ENCODE measurements around the gene KRTAP9-6. TPM values are rescaled to one million over a fixed set of nuclear protein-coding genes. Genes with fewer than 3 reads are reported as not detected.

KRTAP9-6 gene
- total RNA-seq, 1 experiment from 2014 or later: not detected

DNA sequence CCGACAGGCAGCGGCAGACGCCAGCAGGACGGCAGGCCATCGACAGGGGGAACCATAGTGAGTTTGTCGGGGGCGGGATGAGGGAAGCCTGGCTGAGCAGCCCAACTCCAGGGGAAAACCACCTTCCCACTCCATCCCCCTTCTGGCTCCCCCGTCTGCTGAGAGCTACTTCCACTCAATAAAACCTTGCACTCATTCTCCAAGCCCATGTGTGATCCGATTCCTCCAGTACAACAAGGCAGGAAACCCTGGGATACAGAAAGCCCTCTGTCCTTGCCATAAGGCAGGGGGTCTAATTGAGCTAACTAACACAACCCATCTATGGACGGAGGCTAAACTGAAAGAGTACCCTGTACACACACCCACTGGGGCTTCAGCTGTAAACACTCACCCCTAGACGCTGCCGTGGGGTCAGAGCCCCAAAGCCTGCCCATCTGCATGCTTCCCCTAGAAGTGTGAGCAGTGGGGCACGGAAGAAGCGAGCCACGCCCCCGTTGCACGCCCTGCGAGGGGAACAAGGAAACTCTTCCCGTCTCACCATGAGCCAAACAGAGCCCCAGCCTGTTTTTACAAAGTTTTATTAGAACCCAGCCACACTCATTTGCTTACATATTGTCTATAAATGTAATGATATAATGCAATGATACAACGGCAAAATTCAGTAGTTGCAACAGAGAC is 33.4 kb downstream of the KRTAP9-6 start:
- Histone ChIP-seq H3K4me2 (ENCODE audit: low read length) (no peak overlapping the region), H3K4me3 (replicated peaks in 1 of 2; ENCODE audit: low read depth in 1 of 2, low read length in 2 of 2) (no peak overlapping the region), H3K36me3 (ENCODE audit: control insufficient read depth in 1 of 2, insufficient read depth in 2 of 2, low read length in 2 of 2) (no peaks in the 10 kb centered on the region), H3K9ac (ENCODE audit: low read length) (no peak overlapping the region), H3K79me2 (ENCODE audit: insufficient read depth, low read length) (no peaks in the 10 kb centered on the region), H3K27me3 (ENCODE audit: insufficient read depth, low read length) (no peaks in the 10 kb centered on the region), H3K27ac (ENCODE audit: low read depth, low read length) (no peak overlapping the region), H4K20me1 (ENCODE audit: insufficient read depth) (no peaks in the 10 kb centered on the region), H2AFZ (ENCODE audit: low read depth, low read length, poor library complexity, severe bottlenecking) (no peak overlapping the region), H3K4me1 (ENCODE audit: control insufficient read depth in 1 of 2, insufficient read depth in 2 of 2, low read length in 2 of 2) (no peaks in the 10 kb centered on the region), H3K9me3 (ENCODE audit: control insufficient read depth in 1 of 2, insufficient read depth in 1 of 2, low read depth in 1 of 2, low read length in 2 of 2) (peaks cover 0 to 14% of the 10 kb centered on the region in 2 experiments; a peak in 1 of 4 replicates), H3K9me2 (ENCODE audit: insufficient read depth) (no peaks in the 10 kb centered on the region)
- ChIA-PET RAD21 (ENCODE audit: low non-redundant PET in 1 of 2, low total read pairs in 2 of 2, uncharacterized antibody in 2 of 2, unreplicated experiment in 2 of 2) (no interaction called here), POLR2A (no interaction called here), CTCF (no interaction called here)
- no peak for ATAC-seq
- no peak for TF ChIP-seq FOSL1 (IDR thresholded peaks at IDR 0.05; ENCODE audit: low read depth)
- no peak for TF ChIP-seq JUND (IDR thresholded peaks at IDR 0.05)
- no peak for TF ChIP-seq SRF (IDR thresholded peaks at IDR 0.05; ENCODE audit: low read depth)
- TF ChIP-seq, protein P1, sequence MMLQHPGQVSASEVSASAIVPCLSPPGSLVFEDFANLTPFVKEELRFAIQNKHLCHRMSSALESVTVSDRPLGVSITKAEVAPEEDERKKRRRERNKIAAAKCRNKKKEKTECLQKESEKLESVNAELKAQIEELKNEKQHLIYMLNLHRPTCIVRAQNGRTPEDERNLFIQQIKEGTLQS (IDR thresholded peaks at IDR 0.05): no peak
- no peak for TF ChIP-seq POLR2A (IDR thresholded peaks at IDR 0.05; ENCODE audit: borderline replicate concordance, extremely low read depth, insufficient read depth, insufficient read length)
- TF ChIP-seq TCF7L2 (IDR thresholded peaks at IDR 0.05; ENCODE audit: borderline replicate concordance, extremely low read depth, insufficient read depth, insufficient read length): no peak
- TF ChIP-seq POLR2AphosphoS5 (IDR thresholded peaks at IDR 0.05; ENCODE audit: low read depth, low read length): no peak
- no peak for TF ChIP-seq SP1 (IDR thresholded peaks at IDR 0.05; ENCODE audit: low read depth)
- no peak for TF ChIP-seq CEBPB (IDR thresholded peaks at IDR 0.05; ENCODE audit: low read depth)
- no peak for TF ChIP-seq CBX3 (IDR thresholded peaks at IDR 0.05; ENCODE audit: low read depth)
- BruUV-seq (replicated peaks): no TSS peak
- intact Hi-C loops (cut with micrococcal nuclease): no loop called here
- DNase-seq (ENCODE audit: low read depth, low spot score): no peak

DNA sequence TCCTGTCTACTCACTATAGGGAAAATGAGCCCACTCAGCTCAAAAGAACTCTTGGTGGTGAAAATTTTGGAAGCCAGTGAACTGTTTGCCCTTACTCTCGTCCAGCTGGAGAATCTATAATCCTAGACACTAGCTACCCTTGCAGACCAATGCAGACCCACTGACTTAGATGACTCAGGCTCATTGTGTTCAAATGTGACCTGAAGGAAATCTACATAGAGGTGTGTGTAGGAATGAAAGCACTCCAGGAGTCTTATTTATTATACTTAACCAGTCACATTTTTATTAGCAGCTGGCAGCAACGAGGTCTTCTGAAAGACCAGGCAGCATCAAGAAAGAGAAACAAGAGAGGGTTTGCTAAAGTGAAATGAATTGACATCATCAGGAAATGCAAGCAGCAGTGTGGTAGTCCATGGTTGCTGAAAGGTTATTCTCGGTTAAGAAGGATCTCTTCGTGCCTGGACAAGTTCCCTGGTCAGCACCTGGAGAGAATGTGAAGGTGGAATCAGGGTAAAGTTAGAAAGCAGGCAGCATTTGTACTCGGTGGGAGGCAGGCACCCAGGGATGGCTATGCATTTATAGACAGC is 36.1 kb downstream of the KRTAP9-6 start:
- Histone ChIP-seq H3K27ac (ENCODE audit: low read depth, low read length) (no peak overlapping the region), H3K9ac (ENCODE audit: low read length) (no peak overlapping the region), H3K27me3 (ENCODE audit: insufficient read depth, low read length) (no peaks in the 10 kb centered on the region), H3K9me2 (ENCODE audit: insufficient read depth) (no peaks in the 10 kb centered on the region), H3K79me2 (ENCODE audit: insufficient read depth, low read length) (no peaks in the 10 kb centered on the region), H3K4me2 (ENCODE audit: low read length) (no peak overlapping the region), H2AFZ (ENCODE audit: low read depth, low read length, poor library complexity, severe bottlenecking) (no peak overlapping the region), H3K4me3 (replicated peaks in 1 of 2; ENCODE audit: low read depth in 1 of 2, low read length in 2 of 2) (no peak overlapping the region), H4K20me1 (ENCODE audit: insufficient read depth) (no peaks in the 10 kb centered on the region), H3K4me1 (ENCODE audit: control insufficient read depth in 1 of 2, insufficient read depth in 2 of 2, low read length in 2 of 2) (no peaks in the 10 kb centered on the region), H3K36me3 (ENCODE audit: control insufficient read depth in 1 of 2, insufficient read depth in 2 of 2, low read length in 2 of 2) (no peaks in the 10 kb centered on the region), H3K9me3 (ENCODE audit: control insufficient read depth in 1 of 2, insufficient read depth in 1 of 2, low read depth in 1 of 2, low read length in 2 of 2) (peaks cover 0 to 14% of the 10 kb centered on the region in 2 experiments; a peak in 1 of 4 replicates)
- intact Hi-C loops (cut with micrococcal nuclease): no loop called here
- POLR2A ChIA-PET: no interaction called here
- DNase-seq (ENCODE audit: low read depth, low spot score): no peak
- CTCF ChIA-PET: no interaction called here
- RAD21 ChIA-PET (ENCODE audit: low non-redundant PET in 1 of 2, low total read pairs in 2 of 2, uncharacterized antibody in 2 of 2, unreplicated experiment in 2 of 2): no interaction called here
- ATAC-seq: no peak
- TF ChIP-seq YY1 (IDR thresholded peaks at IDR 0.05; ENCODE audit: extremely low read depth, insufficient replicate concordance, low read depth, low read length): no peak
- no peak for TF ChIP-seq TCF7L2 (IDR thresholded peaks at IDR 0.05; ENCODE audit: borderline replicate concordance, extremely low read depth, insufficient read depth, insufficient read length)
- no peak for TF ChIP-seq RAD21 (IDR thresholded peaks at IDR 0.05; ENCODE audit: low read depth)
- TF ChIP-seq EGR1 (IDR thresholded peaks at IDR 0.05; ENCODE audit: low read depth): no peak
- TF ChIP-seq EZH2phosphoT487 (IDR thresholded peaks at IDR 0.05; ENCODE audit: borderline replicate concordance): no peak
- no TSS peak for BruUV-seq (replicated peaks)
